Measurements from ENCODE around the gene USP5.

USP5 gene

GRCh38 chr12:6896846-6897435 is 45.0 kb downstream of the USP5 start:
- TF ChIP-seq EZH2phosphoT487 (IDR thresholded peaks at IDR 0.05; ENCODE audit: borderline replicate concordance, low read length) (no peak), CTCF (IDR thresholded peaks at IDR 0.05; ENCODE audit: low read depth, low read length, poor library complexity, severe bottlenecking) (no peak)
- Histone ChIP-seq H3K36me3 (ENCODE audit: control insufficient read depth, low read length) (no peaks in the 10 kb centered on the region), H3K4me2 (ENCODE audit: low read length) (no peak overlapping the region), H3K27ac (ENCODE audit: low read depth, low read length) (no peak overlapping the region), H3K4me1 (ENCODE audit: control insufficient read depth, low read length) (peaks cover 3% of the 10 kb centered on the region), H3K27me3 (ENCODE audit: control insufficient read depth, low read length) (no peaks in the 10 kb centered on the region), H3K4me3 (ENCODE audit: low read length) (no peak overlapping the region), H3K79me2 (ENCODE audit: control insufficient read depth, low read length) (no peaks in the 10 kb centered on the region), H3K9me3 (ENCODE audit: control insufficient read depth, insufficient read depth, low read length) (no peaks in the 10 kb centered on the region), H4K20me1 (ENCODE audit: control insufficient read depth, insufficient read depth, low read depth, low read length) (no peaks in the 10 kb centered on the region), H3K9me2 (replicated peaks; ENCODE audit: control insufficient read depth, low read length) (no peaks in the 10 kb centered on the region), H3F3A (ENCODE audit: control insufficient read depth, insufficient read depth) (no peaks in the 10 kb centered on the region)

GRCh38 chr12:6899427-6899826 is 47.5 kb downstream of the USP5 start:
- Histone ChIP-seq H3K9me2 (replicated peaks; ENCODE audit: control insufficient read depth, low read length) (no peaks in the 10 kb centered on the region), H3K4me2 (ENCODE audit: low read length) (no peak overlapping the region), H3K27me3 (ENCODE audit: control insufficient read depth, low read length) (no peaks in the 10 kb centered on the region), H3K27ac (ENCODE audit: low read depth, low read length) (no peak overlapping the region), H3K9me3 (ENCODE audit: control insufficient read depth, insufficient read depth, low read length) (no peaks in the 10 kb centered on the region), H3K4me1 (ENCODE audit: control insufficient read depth, low read length) (peaks cover 9% of the 10 kb centered on the region), H3K79me2 (ENCODE audit: control insufficient read depth, low read length) (no peaks in the 10 kb centered on the region), H3F3A (ENCODE audit: control insufficient read depth, insufficient read depth) (no peaks in the 10 kb centered on the region), H3K4me3 (ENCODE audit: low read length) (no peak overlapping the region), H3K36me3 (ENCODE audit: control insufficient read depth, low read length) (no peaks in the 10 kb centered on the region), H4K20me1 (ENCODE audit: control insufficient read depth, insufficient read depth, low read depth, low read length) (no peaks in the 10 kb centered on the region)
- TF ChIP-seq CTCF (IDR thresholded peaks at IDR 0.05; ENCODE audit: low read depth, low read length, poor library complexity, severe bottlenecking), result no peak
- no peak for TF ChIP-seq EZH2phosphoT487 (IDR thresholded peaks at IDR 0.05; ENCODE audit: borderline replicate concordance, low read length)

- H3F3A ChIP-seq (ENCODE audit: control insufficient read depth, insufficient read depth), result no peaks in the 10 kb centered on the region
- H3K27me3 ChIP-seq (ENCODE audit: control insufficient read depth, low read length), result no peaks in the 10 kb centered on the region
- no peaks in the 10 kb centered on the region for H4K20me1 ChIP-seq (ENCODE audit: control insufficient read depth, insufficient read depth, low read depth, low read length)
- no peak overlapping the region for H3K27ac ChIP-seq (ENCODE audit: low read depth, low read length)
- peaks cover 12% of the 10 kb centered on the region for H3K4me1 ChIP-seq (ENCODE audit: control insufficient read depth, low read length)
- H3K79me2 ChIP-seq (ENCODE audit: control insufficient read depth, low read length), result no peaks in the 10 kb centered on the region
- H3K36me3 ChIP-seq (ENCODE audit: control insufficient read depth, low read length), result no peaks in the 10 kb centered on the region
- no peak overlapping the region for H3K4me2 ChIP-seq (ENCODE audit: low read length)
- TF ChIP-seq CTCF (IDR thresholded peaks at IDR 0.05; ENCODE audit: low read depth, low read length, poor library complexity, severe bottlenecking) (no peak), EZH2phosphoT487 (IDR thresholded peaks at IDR 0.05; ENCODE audit: borderline replicate concordance, low read length) (no peak)
- no peaks in the 10 kb centered on the region for H3K9me2 ChIP-seq (replicated peaks; ENCODE audit: control insufficient read depth, low read length)
- no peak overlapping the region for H3K4me3 ChIP-seq (ENCODE audit: low read length)
- no peaks in the 10 kb centered on the region for H3K9me3 ChIP-seq (ENCODE audit: control insufficient read depth, insufficient read depth, low read length)
These were observed 48.0 kb downstream of the USP5 start for GRCh38 chr12:6899837-6900519.
